Sigmoid colon (tissue), 4 donors: ENCODE measurements around the gene ACD.

ENCODE experiments used
- POLR2A ChIP-seq, 2 donors: fragments of 450-650 bp; IDR thresholded peaks; one replicate each; pipeline ENCODE4 v1.6.1; 2016; ENCODE audit warnings: antibody characterized with exemption in 2 of 2, mild to moderate bottlenecking in 2 of 2, moderate library complexity in 2 of 2
- POLR2AphosphoS5 ChIP-seq, 4 donors: sonication (generic); formaldehyde crosslinking; IDR thresholded peaks; one replicate each; pipeline ENCODE4 v1.6.1; 2017; ENCODE audit warnings: antibody characterized with exemption in 4 of 4
- TF ChIP-seq, protein P1 (sequence below), 4 experiments: fragments of 450-650 bp in 3 of 4; fragments of 200-600 bp in 1 of 4; IDR thresholded peaks; one replicate each; pipeline ENCODE4 v1.5.1; 2016 to 2019; ENCODE audit warnings: antibody characterized with exemption in 4 of 4, mild to moderate bottlenecking in 3 of 4, moderate library complexity in 2 of 4

DNA sequence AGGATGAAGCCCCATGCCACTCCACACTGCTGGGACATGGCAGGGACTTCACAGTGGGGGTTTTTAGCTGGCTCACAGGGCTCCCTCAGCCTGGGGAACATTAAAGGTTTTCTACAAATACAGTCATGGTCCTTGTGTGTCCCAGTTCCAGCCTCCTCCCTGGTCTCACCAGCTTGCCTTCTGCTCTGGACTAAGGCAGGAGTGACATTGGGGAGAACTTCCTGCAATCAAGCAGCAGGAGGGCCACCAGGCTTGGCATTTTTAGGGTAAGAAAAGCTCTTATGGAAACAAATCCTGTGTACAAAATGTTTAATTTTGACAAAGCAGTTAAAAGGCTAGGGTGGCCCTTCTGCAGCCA, 2.6 kb upstream of the ACD start:
- TF ChIP-seq, protein P1, sequence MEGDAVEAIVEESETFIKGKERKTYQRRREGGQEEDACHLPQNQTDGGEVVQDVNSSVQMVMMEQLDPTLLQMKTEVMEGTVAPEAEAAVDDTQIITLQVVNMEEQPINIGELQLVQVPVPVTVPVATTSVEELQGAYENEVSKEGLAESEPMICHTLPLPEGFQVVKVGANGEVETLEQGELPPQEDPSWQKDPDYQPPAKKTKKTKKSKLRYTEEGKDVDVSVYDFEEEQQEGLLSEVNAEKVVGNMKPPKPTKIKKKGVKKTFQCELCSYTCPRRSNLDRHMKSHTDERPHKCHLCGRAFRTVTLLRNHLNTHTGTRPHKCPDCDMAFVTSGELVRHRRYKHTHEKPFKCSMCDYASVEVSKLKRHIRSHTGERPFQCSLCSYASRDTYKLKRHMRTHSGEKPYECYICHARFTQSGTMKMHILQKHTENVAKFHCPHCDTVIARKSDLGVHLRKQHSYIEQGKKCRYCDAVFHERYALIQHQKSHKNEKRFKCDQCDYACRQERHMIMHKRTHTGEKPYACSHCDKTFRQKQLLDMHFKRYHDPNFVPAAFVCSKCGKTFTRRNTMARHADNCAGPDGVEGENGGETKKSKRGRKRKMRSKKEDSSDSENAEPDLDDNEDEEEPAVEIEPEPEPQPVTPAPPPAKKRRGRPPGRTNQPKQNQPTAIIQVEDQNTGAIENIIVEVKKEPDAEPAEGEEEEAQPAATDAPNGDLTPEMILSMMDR (IDR thresholded peaks at IDR 0.05) = no peak
- TF ChIP-seq POLR2AphosphoS5 (IDR thresholded peaks at IDR 0.05) = no peak
- TF ChIP-seq POLR2A (IDR thresholded peaks at IDR 0.05) = no peak
